ENCODE results near the gene SPATA32. TPM values are rescaled to one million over a fixed set of nuclear protein-coding genes. Genes with fewer than 3 reads are reported as not detected.

Gene SPATA32
- total RNA-seq, 1 donor from 2014 or later, result not detected

GRCh38 chr17:45235416-45236281, 26.2 kb downstream of the SPATA32 start:
- intact Hi-C loops (cut with DNase I), result no loop called here
- no peak for DNase-seq (ENCODE audit: low spot score)

- no peak for DNase-seq (ENCODE audit: low spot score)
- intact Hi-C loops (cut with DNase I), result no loop called here
Measured at GRCh38 chr17:45234641-45235415, 27.1 kb downstream of the SPATA32 start.

- no peak for DNase-seq (ENCODE audit: low spot score)
- intact Hi-C loops (cut with DNase I), result no loop called here
Measured at GRCh38 chr17:45233423-45233924, 28.4 kb downstream of the SPATA32 start.

- DNase-seq (ENCODE audit: low spot score), result no peak
- intact Hi-C loops (cut with DNase I), result no loop called here
Measured at GRCh38 chr17:45232514-45233422, 29.1 kb downstream of the SPATA32 start.

GRCh38 chr17:45231481-45232116, 30.3 kb downstream of the SPATA32 start:
- intact Hi-C loops (cut with DNase I), result no loop called here

GRCh38 chr17:45230787-45231480, 31.0 kb downstream of the SPATA32 start:
- DNase-seq (ENCODE audit: low spot score), result no peak

More at GRCh38 chr17:45231481-45232116, 30.3 kb downstream of the SPATA32 start:
- no peak for DNase-seq (ENCODE audit: low spot score)

GRCh38 chr17:45230410-45230786, 31.5 kb downstream of the SPATA32 start:
- intact Hi-C loops (cut with DNase I), result no loop called here

More at GRCh38 chr17:45230787-45231480, 31.0 kb downstream of the SPATA32 start:
- intact Hi-C loops (cut with DNase I), result no loop called here

GRCh38 chr17:45229681-45230409, 32.0 kb downstream of the SPATA32 start:
- intact Hi-C loops (cut with DNase I), result no loop called here
- no peak for DNase-seq (ENCODE audit: low spot score)

More at GRCh38 chr17:45230410-45230786, 31.5 kb downstream of the SPATA32 start:
- DNase-seq (ENCODE audit: low spot score), result no peak

GRCh38 chr17:45228763-45229539, 32.9 kb downstream of the SPATA32 start:
- intact Hi-C loops (cut with DNase I), result no loop called here
- peak; percentile 96 for DNase-seq (ENCODE audit: low spot score)

- no peak for DNase-seq (ENCODE audit: low spot score)
- intact Hi-C loops (cut with DNase I), result no loop called here
Measured at GRCh38 chr17:45227926-45228762, 33.8 kb downstream of the SPATA32 start.

GRCh38 chr17:45227101-45227925, 34.6 kb downstream of the SPATA32 start:
- intact Hi-C loops (cut with DNase I), result no loop called here
- no peak for DNase-seq (ENCODE audit: low spot score)

GRCh38 chr17:45226576-45226975, 35.3 kb downstream of the SPATA32 start:
- intact Hi-C loops (cut with DNase I), result no loop called here
- no peak for DNase-seq (ENCODE audit: low spot score)

- intact Hi-C loops (cut with DNase I), result no loop called here
Measured at GRCh38 chr17:45225964-45226530, 35.8 kb downstream of the SPATA32 start.

GRCh38 chr17:45225051-45225700, 36.7 kb downstream of the SPATA32 start:
- intact Hi-C loops (cut with DNase I), result no loop called here
- DNase-seq (ENCODE audit: low spot score), result no peak

More at GRCh38 chr17:45225964-45226530, 35.8 kb downstream of the SPATA32 start:
- peak; percentile 96 for DNase-seq (ENCODE audit: low spot score)
